ENCODE results near the gene RPS23.

GRCh38 chr5:82325155-82325554, 47.0 kb upstream of the RPS23 start:
- TF ChIP-seq CTCF (IDR thresholded peaks at IDR 0.05; ENCODE audit: insufficient read depth, low read length, poor library complexity, severe bottlenecking) (no peak), EZH2phosphoT487 (conservative IDR thresholded peaks at IDR 0.05; ENCODE audit: low read length) (no peak)

Data from SU-DHL-6 (cell line).